ENCODE measurements around the gene NDUFA11.

Gene NDUFA11

GRCh38 chr19:5903624-5904351, at the start of gene NDUFA11:
TSS of gene NDUFA11 (minus strand) at chr19:5903790. CDS start at chr19:5903708, 82 bp downstream.
- DNase-seq: peak; percentile 98

- no peak for DNase-seq
Measured at GRCh38 chr19:5953030-5953589, 49.5 kb upstream of the NDUFA11 start.

- DNase-seq: peak; percentile 39
Measured at GRCh38 chr19:5952193-5953029, 48.8 kb upstream of the NDUFA11 start.

GRCh38 chr19:5951338-5951861, 47.8 kb upstream of the NDUFA11 start:
- DNase-seq: peak; percentile 46

- DNase-seq: no peak
Measured at GRCh38 chr19:5950741-5951140, 47.2 kb upstream of the NDUFA11 start.

GRCh38 chr19:5949792-5950305, 46.3 kb upstream of the NDUFA11 start:
- peak; percentile 81 for DNase-seq

- DNase-seq: peak; percentile 29
Measured at GRCh38 chr19:5948752-5949564, 45.4 kb upstream of the NDUFA11 start.

- no peak for DNase-seq
Measured at GRCh38 chr19:5947435-5947834, 43.8 kb upstream of the NDUFA11 start.

- no peak for DNase-seq
Measured at GRCh38 chr19:5943623-5944022, 40.0 kb upstream of the NDUFA11 start.

GRCh38 chr19:5943045-5943444, 39.5 kb upstream of the NDUFA11 start:
- no peak for DNase-seq

GRCh38 chr19:5941673-5942072, 38.1 kb upstream of the NDUFA11 start:
- DNase-seq: no peak

GRCh38 chr19:5940260-5941208, 36.9 kb upstream of the NDUFA11 start:
- DNase-seq: no peak

- no peak for DNase-seq
Measured at GRCh38 chr19:5937550-5937949, 34.0 kb upstream of the NDUFA11 start.

GRCh38 chr19:5936292-5936592, 32.7 kb upstream of the NDUFA11 start:
- no peak for DNase-seq

- no peak for DNase-seq
Measured at GRCh38 chr19:5935473-5936291, 32.1 kb upstream of the NDUFA11 start.

GRCh38 chr19:5934774-5935472, 31.3 kb upstream of the NDUFA11 start:
- no peak for DNase-seq

- DNase-seq: no peak
Measured at GRCh38 chr19:5934069-5934401, 30.4 kb upstream of the NDUFA11 start.

- DNase-seq: no peak
Measured at GRCh38 chr19:5933391-5934068, 29.9 kb upstream of the NDUFA11 start.

- no peak for DNase-seq
Measured at GRCh38 chr19:5932609-5933262, 29.1 kb upstream of the NDUFA11 start.
